ENCODE results near the gene CDIP1. TPM values are rescaled to one million over a fixed set of nuclear protein-coding genes. Genes with fewer than 3 reads are reported as not detected.

The CDIP1 gene
- 12.7 and 18.9 TPM in 2 replicates for total RNA-seq

GRCh38 chr16:4538350-4539235 is at the start of gene CDIP1:
Gene CDIP1 (minus strand): TSS chr16:4538773. CDS start chr16:4514130, 24,643 bp downstream.

DNA sequence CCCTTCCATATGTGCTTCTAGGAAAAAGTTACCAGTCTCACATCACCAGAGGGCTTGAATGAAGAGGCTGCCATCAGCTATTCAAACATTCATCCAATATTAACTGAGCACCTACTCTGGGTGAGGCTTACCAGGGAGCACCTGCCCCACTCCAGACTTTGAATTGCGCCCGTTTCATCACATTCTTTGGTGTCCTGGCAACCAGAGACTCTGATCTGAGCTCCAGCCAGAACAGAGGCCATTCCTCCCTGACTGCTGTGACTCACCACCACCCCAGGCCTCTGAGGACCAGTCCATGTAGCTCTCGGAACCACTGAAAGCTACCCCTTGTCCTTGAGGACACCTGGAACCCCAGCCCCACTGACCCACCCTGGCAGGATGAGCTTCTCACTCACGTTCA is 17.5 kb upstream of the CDIP1 start, which contains the start of gene C16orf96:
Gene C16orf96 (plus strand): TSS at position 229 of the 400 bp plus-strand sequence. CDS start 150 bp downstream, at position 379.

GRCh38 chr16:4475880-4476788 is 62.4 kb downstream of the CDIP1 start, which contains the start of gene HMOX2:
Gene HMOX2 (plus strand): TSS chr16:4476398. CDS start chr16:4505525, 29,127 bp downstream.

GRCh38 chr16:4474192-4474961 is 64.2 kb downstream of the CDIP1 start, which contains the start of gene NMRAL1:
Gene NMRAL1 (minus strand): TSS chr16:4474625. CDS start chr16:4474132, 493 bp downstream.

Other genes starting within 250 kb of the CDIP1 start
- 0.67 and 2.0 TPM in 2 replicates for gene GLIS2, start 222.7 kb downstream of the CDIP1 start, total RNA-seq
- gene PAM16, start 187.5 kb downstream of the CDIP1 start, total RNA-seq: 19.6 and 19.9 TPM in 2 replicates
- gene VASN, start 166.9 kb downstream of the CDIP1 start, total RNA-seq: 0.33 and 0.86 TPM in 2 replicates
- 63.0 and 67.0 TPM in 2 replicates for gene CORO7, start 122.2 kb downstream of the CDIP1 start, total RNA-seq
- 37.2 and 44.9 TPM in 2 replicates for gene DNAJA3, start 112.9 kb downstream of the CDIP1 start, total RNA-seq
- 56.6 and 96.4 TPM in 2 replicates for gene NMRAL1, start 64.1 kb downstream of the CDIP1 start, total RNA-seq
- 143 and 164 TPM in 2 replicates for gene HMOX2, start 62.4 kb downstream of the CDIP1 start, total RNA-seq
- not detected in 2 replicates for gene C16orf96, start 17.6 kb upstream of the CDIP1 start, total RNA-seq
- 8.6 and 12.7 TPM in 2 replicates for gene UBALD1, start 76.1 kb upstream of the CDIP1 start, total RNA-seq
- 50.6 and 53.2 TPM in 2 replicates for gene MGRN1, start 86.1 kb upstream of the CDIP1 start, total RNA-seq
- 23.8 and 27.4 TPM in 2 replicates for gene NUDT16L1, start 154.8 kb upstream of the CDIP1 start, total RNA-seq
- gene ANKS3, start 195.5 kb upstream of the CDIP1 start, total RNA-seq: 16.3 and 19.7 TPM in 2 replicates
- gene DNAAF8, start 195.8 kb upstream of the CDIP1 start, total RNA-seq: 0.48 and 1.3 TPM in 2 replicates
- 11.4 and 14.1 TPM in 2 replicates for gene ZNF500, start 228.4 kb upstream of the CDIP1 start, total RNA-seq
- gene SEPTIN12, start 249.6 kb upstream of the CDIP1 start, total RNA-seq: not detected in 2 replicates